Activated gamma-delta T cell treated with Interleukin-2 at 50 U/mL for 16 hours (primary cell): ENCODE data around the gene MEGF10.

Experiments
- DNase-seq: peaks from one replicate; pipeline ENCODE4 v3.0.0-alpha.2; 2020

Gene MEGF10

DNA sequence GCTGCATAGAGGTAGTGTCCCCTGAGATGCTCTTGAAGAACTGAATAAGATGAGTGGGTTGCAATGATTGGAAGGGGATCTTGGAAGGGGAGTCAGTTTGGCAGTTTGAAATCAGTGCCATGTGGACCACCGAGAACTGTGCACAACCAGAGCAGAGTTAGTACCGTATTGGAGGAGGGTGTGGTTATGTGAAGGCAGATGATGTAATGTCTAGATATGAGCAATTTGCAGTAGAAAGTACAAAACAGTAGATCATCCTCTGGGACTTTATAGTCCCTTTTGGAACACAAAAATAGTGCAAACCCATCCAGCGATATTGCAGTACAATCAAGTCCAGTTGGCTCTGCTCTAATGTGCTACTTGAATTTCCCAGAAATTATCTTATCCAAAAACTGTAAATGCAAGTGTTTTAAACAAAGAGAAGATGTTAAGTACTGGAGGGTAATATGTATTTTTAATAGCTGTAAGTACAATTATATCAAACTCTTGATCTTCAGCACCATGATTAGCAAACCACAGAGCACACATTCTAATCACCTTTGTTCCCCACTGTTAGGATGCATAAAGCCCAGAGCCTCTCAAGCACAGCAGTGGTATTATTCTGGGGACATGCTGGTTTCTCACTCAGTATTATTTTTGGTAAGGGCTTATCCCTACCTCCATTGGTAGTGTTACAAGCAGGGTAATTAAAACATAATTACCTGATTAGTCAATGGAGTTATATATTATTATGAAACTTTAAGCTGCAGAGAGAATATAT, 41.5 kb downstream of the MEGF10 start:
- DNase-seq = no peak

DNA sequence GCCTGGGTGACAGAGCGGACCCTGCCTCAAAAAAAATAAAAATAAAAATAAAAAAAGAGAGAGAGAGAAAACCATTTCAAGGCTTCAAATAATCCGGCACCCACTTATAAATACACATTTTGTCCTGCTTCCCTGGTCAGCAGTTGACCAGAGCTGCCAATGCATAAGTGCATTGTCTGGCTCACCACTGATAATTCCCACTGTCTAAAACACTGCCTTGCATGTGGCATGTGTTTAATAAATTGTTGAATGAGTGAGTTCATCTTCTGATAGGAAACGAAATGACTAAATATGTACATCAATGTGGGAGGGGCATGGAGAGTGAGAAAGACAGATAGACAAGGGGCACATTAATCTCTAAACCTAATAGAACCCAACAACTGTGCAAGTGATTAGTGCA, 42.9 kb downstream of the MEGF10 start:
- DNase-seq = no peak

DNA sequence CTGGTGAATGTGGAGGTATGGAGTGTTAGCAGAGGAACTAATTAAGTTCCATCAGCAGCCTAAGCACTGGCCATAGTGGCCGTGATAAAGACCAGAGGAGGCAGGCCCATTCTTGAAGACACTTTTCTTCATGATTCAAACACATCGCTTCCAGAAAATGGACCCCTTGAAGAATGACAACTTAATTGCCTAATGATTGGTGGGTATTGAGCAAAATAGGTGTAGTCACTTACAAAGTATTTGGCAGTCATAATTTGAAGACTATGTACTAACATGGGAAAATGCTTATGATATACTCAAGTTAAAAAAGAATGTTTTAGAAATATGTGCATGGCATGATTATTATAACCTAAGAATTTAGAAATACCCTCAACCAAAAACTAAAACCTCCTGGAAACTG, 44.8 kb downstream of the MEGF10 start:
- DNase-seq = no peak

DNA sequence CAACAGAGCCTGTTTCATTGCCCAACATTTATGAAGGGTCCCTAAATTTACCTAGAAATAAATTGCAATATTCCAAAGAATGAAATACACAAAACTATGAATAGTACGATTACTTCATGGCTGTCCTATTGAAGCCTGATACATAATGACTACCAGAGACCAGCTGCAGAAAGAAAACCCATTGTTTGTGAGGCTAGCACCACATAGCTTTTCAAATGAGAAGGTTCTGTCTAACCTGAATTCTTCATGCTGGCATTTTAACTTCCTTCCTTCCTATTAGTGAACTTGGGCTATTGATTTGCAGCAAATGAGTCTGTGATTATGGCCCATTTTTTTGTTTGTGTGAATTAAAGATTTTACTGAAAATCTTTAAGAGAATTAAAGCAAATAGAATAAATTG, 47.3 kb downstream of the MEGF10 start:
- DNase-seq = no peak

DNA sequence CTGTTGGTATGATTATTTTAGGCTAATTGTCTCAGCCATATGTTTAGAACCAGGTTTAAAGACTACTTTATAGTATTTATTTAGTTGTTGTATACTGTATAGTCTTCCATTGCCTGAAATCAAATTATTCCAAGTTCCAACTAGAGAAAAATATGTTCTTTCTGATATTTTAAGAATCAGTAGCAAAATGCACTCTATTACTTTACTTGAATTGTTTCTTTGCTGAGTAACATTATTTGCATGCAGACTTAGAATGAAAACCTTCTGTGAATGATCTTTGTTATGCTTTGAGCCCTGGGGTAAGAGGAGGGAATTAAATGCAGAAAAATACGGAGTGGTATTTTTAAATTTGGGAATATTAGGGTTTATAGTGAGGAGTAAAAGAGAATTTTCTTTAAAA, 47.9 kb downstream of the MEGF10 start:
- no peak for DNase-seq

DNA sequence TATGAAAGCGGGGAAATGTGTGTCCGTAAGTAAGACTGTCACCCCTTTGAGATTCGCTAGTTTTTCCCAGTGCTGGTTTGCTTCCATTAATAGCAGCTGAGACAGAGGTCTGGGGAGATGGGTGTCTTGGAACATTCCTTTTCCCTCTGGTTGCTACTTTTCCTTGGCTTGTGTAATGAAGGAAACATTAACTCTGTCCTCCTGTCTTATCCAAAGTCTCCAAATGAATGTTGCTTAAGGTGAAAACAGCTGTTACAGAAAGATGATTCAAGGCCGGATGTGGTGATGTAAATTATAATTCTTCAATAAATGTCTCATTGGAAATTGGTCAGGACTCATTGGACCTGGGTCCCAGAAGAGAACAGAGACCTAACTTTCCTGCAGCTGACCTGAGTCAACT, 50.0 kb downstream of the MEGF10 start:
- no peak for DNase-seq

DNA sequence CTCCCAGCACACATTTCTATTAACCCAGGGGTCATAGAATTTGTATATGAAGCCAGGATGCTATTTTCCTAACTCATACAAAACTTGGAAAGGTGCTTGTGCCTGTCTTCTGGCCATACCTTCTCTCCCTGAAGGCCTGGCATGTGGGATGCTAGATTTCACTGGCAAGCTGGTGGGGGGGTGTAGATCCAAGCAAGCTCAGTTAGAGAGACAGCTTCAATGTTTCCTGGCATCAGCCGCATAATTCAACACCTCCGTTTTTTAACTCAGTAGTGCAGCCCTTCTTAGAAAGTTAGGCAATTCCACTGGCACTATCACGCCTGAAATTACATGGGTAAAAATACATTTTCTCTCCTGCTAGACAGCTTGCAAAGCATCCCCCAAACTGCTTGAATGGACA, 51.8 kb downstream of the MEGF10 start:
- no peak for DNase-seq

DNA sequence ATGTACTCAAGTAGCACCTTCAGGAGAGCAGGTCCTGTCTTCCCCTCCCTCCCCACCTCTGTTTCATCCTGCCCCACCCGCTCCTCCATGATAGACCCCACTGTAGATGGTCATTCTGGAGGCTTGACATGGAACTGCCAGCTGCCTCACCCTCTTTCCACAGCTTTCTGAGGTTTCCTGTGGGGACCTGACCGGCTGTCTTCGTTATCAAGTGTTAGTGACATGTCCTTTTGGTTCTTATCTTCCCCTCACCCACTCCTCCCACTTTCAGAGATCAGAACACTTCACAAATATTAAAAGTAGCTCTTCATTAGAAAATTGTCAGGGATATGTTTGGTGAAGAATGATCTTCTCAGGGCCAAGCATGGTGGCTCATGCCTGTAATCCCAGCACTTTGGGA, 52.7 kb downstream of the MEGF10 start:
- DNase-seq = no peak

DNA sequence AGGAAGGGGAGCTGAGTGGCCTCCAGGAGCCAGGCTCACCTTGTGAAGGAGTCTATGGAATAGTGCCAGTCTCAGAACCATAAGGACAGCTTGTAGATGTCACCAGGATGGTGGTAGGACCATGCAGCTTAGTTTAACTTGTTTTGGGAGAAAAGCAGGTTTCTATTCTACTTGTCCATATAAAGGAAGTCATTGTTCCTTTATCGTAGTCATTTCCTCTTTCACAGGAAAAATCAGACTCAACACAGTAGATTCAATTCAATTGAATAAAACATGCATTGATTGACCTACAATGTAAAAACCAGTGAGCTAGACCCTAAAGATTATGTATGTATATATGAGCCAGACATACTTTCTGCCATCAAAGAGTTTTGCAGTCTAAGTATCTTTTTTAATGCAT, 53.3 kb downstream of the MEGF10 start:
- DNase-seq = no peak

DNA sequence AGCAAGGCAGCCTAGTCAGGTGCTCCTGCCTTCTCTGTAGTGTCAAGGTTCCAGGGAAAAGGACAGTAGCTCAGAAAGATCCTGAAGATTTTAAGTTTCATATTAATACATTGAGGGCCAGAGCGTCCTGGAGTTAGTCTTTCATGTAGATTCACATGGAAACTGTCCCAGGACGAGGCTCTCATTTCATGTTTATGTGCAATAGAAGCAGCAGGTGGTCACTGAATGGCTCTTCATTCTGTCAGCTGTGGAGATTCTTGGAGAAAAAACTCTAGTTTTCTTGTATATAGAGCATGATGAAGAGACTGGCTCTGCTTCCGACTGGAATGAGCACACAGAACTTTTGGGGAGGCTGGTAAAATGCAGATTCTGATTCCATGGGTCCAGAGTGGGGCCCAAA, 54.3 kb downstream of the MEGF10 start:
- no peak for DNase-seq

DNA sequence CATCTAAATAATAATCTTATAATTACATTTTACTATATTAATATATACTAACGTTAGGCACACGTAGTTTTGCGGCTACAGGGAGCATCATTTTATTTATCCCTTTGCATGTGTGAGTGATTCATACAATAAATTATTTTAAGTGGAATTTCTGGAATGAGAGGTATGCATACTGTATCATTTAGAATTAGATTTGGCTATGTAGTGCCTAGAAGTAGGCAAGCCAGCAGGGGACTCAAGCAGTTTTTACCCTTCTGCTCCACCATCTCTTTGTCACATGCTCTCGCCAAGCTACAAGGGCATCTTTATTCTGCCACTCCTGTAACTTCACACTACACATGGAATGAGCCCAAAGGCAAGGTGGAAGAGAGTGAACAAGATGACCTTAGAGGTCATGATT, 60.8 kb downstream of the MEGF10 start:
- DNase-seq = no peak

DNA sequence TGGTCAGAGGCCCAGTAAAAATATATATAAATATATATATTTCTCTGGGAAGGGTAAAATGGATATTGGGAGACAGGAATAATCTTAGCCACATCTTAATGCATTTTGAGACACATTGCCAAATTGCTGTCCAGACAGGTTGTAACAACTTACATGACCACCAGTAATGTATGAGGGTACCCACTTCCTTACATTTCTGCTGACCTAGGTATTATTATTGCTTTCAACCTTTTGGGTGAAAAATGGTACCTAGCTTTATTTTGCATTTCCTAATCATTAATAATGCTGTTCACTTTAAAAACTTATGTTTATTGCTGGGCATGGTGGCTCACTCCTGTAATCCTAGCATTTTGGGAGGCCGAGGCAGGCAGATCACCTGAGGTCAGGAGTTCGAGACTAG, 61.5 kb downstream of the MEGF10 start:
- no peak for DNase-seq

DNA sequence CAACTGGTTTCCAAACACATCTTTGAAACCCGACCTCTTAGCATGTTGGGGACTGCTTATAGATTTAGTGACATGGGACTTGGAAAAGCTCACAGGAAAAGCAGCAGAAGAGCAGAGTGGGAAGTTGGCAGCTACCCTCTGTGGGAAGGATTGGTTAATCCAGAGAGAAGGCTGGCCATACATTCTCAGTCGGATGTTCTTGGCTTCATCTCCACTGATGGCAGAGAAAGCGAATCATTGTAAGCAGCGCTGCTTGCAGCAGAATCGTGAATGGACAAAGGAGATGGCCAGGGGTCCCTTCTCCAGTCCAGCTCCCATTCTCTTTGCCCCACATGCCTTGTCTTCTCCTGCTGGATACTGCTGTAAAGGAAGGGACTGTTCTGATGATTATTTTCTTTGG, 62.7 kb downstream of the MEGF10 start:
- no peak for DNase-seq

DNA sequence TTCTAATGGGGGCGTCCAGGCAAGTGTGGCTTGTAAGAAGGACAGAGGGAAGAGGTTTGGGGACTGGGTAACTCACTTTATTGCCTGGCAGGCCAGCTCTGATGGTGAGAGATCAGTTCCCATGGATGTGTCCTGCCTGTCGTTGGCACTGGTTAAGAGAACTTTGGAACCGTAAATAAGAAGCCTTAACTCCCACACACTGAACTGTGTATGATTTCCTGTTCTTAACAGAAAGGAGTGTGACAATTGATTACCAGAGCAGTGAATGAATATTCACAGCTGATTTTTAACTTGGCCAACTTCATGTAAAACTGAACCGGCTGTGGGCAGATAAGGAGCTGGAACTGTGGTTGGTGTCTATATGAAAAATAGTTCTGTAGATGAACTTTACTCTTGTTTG, 63.2 kb downstream of the MEGF10 start:
- DNase-seq = no peak

DNA sequence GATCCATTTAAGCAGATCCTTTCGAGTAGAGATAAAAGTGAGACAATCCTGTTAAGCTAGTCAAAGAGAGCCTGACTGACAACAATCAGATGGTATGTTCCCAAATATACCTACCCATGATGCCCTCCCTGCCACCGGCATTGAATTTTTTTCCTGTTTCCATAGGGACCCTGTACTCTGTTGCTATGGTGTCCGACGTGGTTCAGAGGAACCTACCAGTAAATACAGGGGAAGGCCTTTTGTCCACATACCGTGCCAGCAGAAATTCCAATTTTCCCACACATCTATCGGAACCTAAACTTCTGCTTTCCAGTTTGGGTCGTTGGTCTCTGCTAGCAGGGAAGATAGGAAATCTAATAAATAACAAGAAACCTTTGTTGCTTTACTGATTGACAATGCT, 64.7 kb downstream of the MEGF10 start:
- DNase-seq = no peak

DNA sequence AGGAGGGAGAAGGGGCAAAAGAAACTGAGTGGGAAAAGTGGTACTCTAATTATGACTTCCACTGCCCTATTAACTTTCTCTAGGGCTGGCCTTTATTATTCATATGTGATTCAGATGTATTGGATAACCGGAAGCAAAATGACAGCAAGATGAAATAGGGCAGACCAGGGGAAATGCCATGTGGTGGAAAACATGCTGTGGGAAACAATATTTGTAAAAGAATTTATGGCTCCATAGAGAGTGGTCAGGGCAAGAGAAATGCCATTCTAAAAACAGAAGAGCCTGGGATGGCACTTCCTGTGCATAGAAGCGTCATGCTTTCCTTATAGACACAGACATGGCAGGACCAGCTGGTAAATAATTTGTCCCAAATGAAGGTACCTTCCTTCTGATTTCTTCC, 67.7 kb downstream of the MEGF10 start:
- DNase-seq = no peak

DNA sequence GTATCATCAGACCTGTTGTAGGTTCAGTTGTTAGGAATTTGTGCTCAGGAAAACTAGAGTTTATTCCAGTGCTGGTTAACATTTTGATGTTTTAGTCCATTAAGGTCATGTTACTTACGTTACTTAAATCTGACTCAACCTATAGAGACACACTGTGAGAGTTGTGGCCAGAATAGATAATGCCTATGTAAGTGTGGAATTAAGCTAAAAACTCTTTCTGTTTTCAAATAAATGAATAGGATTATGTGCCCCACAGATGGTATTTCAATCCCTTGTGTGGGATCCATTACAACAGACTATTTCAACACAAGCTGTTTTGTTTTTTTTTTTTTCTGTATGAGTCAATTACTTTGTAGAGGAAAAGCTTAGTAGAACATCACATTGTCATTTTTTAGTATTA, 68.1 kb downstream of the MEGF10 start:
- DNase-seq = no peak

DNA sequence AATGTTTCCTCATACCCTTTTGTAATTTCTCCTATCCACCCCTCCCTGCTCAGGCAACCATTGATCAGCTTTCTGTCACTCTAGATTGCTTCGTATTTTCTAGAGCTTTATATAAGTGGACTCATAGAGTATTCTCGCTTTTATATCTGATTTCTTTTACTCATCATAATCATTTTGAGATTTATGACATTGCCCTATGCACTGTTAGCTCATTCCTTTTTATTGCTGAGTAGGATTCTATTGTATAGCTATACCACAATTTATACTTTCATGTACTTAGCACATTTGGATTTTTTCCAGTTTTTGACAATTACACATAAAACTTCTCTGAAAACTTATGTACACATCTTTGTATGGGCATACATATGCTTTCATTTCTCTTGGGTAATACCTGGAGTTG, 68.9 kb downstream of the MEGF10 start:
- no peak for DNase-seq

DNA sequence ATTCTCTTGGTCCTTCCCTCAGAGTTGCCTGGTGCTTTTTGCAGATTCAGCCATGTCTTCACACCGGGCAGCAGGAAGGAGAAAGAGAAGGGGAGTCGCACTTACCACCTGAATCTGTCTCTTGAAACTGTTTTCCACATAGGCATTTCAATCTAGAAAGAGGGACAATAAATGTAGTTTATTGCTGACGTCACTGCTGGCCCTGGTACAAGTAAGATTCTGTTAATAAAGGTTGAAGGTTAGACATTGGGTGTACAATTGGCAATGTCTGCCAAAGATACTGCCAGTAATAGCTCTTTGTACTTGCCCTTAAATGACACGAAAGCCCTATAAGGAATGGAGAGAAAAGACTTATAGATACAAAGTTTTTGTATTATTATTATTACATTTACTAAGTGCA, 72.8 kb downstream of the MEGF10 start:
- DNase-seq = no peak

DNA sequence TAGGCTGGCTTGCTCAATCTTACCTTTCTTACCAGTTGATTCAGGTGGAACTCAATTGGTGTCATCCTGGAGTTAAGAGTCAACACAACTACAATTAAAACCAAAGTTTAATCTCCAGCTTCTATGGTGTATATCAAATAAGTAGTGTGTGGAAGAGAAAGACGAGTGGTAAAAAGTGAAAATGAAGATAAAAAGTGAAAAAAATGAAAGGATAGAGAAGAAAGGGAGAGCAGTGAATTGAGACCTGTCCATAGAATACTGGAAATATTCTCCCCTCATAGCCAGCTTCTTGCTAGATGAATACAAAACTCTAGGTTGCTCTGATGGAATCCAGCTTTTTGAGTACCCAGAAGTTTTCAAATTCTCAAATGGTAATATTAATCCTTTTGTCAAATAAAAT, 76.4 kb downstream of the MEGF10 start:
- no peak for DNase-seq

DNA sequence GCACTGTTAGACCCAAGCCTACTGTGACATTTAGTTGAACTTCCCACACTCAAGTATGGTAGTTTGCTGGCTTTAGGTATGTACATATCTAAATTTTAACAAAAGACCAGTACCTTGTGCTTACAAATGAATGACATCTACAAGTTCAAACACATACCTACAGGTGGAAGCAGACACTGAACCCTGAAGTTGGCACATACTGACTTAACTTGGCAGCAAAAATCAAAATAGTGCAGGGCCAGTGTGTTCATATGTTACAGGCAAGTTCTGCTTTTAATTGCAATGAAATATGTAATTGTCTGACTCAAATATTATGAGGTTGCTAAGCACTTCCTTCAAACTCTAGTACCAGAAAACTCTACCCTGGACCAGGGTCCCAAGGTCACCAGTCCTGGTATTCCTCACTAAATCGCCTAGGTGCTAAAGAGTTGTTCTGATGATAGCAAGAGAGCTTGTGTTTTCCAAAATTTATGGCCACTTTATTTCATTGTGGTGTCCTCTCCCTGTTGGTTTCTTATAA, 77.4 kb downstream of the MEGF10 start:
- no peak for DNase-seq

DNA sequence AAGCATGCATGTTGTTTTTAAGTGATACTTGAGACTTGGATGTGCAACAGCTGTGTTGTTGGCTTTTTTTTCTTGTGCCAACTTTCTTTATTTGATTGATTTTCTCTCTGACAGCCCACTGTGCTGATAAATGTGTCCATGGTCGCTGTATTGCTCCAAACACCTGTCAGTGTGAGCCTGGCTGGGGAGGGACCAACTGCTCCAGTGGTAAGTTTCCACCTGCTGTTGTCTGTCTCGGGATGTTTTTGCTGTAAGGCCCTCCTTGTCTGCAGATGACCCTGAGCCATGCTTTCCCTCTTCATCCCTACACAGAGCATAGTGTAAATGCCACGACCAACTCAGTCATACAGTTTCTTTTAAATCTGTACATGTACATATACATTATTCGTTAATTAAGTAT, 79.2 kb downstream of the MEGF10 start:
- no peak for DNase-seq

DNA sequence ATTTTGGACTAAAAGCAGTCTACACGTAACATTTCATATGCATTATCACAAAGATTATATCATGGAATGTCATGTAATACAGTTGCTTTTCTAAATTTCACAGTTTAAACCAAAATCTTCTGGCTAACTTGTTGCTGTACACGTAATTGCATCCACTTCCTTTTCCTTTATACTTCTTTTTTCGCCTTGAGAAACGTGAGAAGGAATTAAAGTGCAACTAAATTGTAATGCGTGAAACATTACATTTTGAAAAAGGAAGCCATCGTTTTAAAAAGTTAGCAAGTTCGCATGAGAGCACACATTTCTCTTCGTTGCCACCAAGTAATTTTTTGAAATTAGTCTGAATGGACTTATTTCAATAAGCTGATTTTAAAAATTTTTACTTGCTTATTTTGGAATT, 80.0 kb downstream of the MEGF10 start:
- no peak for DNase-seq

DNA sequence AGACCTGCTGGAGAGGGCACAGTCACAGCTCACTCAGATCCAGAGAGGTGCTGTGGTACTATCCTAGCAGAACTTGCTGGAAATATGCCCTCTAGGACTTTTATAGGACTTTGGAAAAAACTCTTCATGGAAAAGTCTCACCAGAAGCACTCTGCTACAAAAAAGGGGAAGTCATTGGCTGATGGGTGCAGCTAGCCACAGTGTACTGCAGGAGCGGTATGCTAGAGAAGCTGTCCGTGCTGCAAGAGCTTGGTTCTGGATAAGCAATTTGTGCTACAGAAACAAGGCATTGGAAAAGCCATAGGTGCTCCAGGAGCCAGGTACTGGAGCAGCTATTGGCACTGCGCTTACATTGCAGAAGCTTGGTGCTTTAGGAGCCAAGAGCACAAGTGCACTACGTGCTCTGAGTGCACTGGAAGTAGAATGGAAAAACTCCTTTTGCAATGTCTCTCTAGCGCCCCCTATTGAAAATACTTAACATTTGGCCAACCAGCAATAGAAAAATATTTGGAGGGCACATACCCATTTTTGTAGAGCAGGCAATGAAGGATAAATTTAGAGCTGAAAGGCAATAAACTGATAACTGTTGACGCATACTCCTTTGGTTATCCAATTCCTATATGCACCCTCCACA, 83.4 kb downstream of the MEGF10 start:
- no peak for DNase-seq

DNA sequence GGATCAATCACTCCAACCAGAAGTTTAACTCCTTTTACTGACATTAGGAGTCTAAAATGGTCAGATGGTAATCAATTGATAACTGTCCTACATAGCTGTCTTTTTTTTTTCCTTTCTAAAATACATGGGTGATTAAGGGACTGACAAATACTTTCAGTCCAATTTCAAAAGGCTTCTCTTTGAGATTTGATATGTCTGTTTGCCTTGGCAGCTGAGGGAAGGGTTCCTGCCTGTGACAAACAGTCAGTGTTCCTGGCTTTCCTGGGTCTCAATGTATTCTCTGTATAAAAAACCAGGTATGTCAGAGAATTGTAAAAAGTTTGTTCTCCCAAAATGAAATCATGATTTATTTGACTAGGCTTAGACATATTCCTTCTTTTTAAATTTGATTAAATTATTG, 84.5 kb downstream of the MEGF10 start:
- no peak for DNase-seq
